HT1080 (cell line): ENCODE measurements around the gene APOBR. TPM values are rescaled to one million over a fixed set of nuclear protein-coding genes. Genes with fewer than 3 reads are reported as not detected.
"Not testable (repeated sequence)": the region's sequence is repeated elsewhere in the genome, so short reads cannot be mapped to it uniquely, and the experiment has no call there.

ENCODE experiments used
- DNase-seq: peaks from one replicate; pipeline ENCODE4 v3.0.0-alpha.2; 2015; ENCODE audit warnings: low read depth
- total RNA-seq: library from RNA; depleted of rRNA; stranded (reverse); fragments of >200 nt; shearing (Covaris generic); gene quantifications from 2 replicates; pipeline ENCODE4 v1.2.3, GENCODE V29; 2014

The APOBR gene
- total RNA-seq, 1 experiment from 2014 or later: 0.03 TPM

DNA sequence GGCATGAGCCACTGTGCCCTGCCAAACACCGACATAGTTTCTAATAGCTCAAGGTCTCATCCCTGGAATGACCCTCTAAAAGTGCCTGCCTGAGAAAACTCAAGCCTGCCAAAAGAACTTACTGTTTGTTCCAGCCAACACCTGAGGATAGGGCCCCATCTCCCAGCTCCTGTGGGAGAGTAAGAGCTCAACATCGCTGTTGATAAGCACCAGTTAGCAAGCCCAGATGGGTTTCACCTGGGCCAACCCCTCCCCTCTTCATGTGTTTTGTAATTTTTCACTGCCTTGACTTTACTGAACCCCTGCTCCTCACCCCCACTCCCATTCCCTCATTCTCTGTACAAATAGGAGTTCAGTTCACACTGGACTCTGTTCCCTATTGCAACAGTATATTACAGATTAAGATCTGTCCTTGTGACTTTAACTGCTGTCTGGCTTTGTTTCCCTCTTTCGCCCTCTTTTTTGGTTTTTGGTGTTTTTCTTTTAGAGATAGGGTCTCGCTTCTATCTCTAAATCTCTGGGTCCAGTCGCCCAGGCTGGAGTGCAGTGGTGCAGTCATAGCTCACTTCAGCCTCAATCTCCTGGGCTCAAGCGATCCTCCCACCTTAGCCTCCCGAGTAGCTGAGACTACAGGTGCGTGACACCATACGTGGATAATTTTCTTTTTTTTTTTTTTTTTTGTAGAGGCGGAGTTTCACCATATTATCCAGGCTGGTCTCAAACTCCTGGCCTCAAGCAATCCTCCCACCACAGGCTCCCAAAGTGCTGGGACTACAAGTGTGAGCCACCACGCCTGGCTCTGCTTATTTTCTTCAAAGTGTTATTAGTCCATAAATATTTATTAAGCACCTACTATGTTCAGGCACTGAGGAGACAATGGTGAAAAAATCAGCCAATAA, 32.0 kb downstream of the APOBR start:
- DNase-seq: no peak

DNA sequence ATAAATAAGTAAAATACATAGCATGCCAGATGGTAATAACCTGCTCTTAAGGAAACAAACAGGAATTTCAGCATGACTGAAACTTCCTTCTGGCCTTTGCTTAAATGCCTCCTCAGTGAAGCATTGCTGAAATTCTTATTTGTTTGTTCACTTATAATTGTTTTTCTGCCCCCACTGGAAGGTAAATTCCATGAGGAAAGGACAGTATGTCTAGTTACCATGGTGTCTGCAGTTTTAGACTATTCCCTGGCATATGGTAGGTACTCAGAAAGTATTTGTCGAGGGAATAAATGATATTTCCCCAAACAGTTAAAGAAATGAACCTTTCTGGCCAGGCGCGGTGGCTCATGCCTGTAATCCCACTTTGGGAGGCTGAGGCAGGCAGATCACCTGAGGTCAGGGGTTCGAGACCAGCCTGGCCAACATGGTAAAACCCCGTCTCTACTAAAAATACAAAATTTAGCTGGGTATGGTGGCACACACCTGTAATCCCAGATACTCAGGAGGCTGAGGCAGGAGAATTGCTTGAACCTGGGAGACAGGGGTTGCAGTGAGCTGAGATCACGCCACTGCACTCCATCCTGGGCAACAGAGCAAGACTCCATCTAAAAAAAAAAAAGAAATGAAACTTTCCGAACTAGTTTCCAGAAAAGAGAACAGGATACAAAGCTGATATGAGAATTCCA, 32.8 kb downstream of the APOBR start:
- DNase-seq: not testable (repeated sequence)

DNA sequence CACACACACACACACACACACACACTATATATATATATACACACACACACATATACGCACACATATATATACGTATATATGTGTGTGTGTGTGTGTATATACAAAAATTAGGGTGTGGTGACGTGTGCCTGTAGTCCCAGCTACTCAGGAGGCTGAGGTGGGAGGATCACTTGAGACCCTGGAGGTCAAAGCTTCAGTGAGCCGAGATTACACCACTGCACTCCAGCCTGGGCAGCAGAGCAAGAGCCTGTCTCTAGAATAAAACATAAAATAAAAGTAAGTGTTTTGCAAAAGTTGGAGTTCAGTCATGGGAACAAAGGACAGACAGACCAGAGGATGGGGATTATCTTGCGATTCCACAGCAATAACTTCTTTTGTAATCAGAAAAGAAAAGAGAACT, 33.5 kb downstream of the APOBR start:
- no peak for DNase-seq

DNA sequence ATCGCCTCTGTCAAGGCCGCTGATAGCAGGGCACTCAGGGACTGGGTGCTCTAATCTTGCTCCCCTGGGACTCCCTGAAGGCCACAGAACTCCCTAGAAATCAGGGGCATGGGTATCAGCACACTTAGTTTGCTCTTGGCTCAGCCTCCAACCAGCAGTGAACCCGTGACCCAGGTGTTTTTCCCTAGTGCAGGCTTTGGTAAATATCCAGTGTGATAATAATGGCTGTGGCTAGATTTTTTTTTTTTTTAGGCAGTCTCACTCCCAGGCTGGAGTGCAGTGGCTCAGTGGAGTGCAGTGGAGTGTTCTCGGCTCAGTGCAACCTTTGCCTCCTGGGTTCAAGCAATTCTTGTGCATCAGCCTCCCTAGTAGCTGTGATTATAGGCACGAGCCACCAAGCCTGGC, 34.0 kb downstream of the APOBR start:
- DNase-seq: no peak

DNA sequence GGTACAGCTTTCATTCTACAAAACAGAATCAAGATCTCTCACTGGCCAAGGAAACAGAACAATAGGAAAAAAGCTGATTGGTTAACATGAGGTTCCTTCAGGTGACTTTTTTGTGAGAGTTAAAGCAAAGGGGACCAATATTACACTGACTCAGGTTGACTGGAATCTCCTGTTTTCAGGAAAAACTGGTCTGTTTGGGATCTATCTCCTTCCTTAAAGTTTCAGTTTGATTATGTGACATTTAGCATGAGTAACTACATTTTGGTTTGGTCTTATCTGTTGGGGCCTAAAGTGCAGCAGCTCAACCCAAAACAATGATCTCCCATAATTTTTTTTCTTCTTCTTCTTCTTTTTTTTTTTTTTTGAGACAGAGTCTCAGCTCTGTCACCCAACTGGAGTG, 34.7 kb downstream of the APOBR start:
- DNase-seq: no peak

DNA sequence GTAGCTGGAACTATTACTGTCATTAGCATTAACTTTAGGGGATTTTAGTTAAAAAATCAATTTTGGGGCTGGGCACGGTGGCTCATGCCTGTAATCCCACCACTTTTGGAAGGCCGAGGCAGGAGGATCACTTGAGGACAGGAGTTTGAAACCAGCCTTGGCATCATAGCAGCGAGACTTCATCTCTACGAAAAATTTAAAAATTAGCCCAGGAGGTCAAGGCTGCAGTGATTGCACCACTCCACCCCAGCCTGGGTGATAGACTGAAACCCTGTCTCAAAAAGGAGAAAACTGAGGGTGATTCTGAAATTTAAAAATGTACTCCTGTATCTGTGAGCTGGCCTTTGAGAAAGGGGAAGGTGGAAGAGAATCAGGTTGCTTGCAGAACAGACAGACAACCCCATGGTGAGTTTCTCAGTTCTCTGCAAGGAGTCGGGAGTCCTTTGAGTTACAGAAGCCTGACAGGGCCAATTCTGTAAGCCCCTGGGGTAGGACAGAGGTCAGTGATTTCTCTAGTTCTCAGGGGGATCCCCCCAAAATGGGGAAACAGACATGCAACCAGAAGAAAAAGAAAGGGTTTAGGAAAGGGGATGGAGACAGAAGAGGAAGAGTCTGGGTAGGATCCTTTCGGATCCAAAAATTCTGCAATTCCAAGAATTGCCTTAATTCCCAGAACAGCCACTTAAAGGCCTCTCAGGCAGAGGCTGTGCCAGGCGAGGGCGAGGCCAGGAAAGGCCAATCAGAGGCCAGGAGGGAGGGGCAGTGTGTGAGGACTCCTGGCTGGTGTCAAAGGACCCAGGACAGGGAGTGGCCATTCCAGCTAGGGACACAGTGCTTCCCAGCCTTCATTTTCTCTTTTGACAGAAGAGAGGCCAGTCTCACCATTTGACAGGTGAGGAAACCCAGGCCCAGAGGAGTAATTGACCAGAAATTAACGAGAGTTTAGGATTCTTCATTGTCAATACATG, 37.6 kb downstream of the APOBR start:
- DNase-seq: no peak

DNA sequence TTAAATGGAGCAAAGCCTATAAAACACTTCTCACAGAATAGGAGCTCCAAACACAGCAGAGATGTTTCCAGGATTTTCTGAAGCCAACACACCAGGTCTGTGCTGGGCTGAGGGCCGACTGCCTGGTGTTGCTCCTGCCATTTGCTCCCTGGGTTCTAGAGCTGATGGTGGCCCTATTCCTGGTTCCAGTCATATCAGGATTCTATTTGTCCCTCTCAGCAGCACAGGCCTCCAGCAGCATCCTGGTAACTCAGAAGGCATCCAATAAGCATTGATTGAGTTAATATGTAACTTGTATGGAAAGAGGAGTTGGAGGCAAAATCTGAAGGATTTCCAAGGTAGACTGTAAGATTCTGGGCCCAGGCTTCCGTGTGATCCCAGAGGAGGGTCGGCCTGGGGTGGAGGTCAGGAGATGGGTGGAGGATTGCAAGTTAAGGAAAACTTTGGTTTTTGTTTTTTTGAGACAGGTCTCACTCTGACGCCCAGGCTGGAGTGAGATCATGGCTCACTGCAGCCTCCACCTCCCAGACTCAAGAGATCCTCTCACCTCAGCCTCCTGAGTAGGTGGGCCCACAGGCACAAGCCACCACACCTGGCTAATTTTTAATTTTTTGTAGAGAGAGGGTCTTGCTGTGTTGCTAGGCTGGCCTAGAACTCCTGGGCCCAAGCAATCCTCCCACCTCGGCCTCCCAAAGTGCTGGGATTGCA, 38.7 kb downstream of the APOBR start:
- DNase-seq: no peak

DNA sequence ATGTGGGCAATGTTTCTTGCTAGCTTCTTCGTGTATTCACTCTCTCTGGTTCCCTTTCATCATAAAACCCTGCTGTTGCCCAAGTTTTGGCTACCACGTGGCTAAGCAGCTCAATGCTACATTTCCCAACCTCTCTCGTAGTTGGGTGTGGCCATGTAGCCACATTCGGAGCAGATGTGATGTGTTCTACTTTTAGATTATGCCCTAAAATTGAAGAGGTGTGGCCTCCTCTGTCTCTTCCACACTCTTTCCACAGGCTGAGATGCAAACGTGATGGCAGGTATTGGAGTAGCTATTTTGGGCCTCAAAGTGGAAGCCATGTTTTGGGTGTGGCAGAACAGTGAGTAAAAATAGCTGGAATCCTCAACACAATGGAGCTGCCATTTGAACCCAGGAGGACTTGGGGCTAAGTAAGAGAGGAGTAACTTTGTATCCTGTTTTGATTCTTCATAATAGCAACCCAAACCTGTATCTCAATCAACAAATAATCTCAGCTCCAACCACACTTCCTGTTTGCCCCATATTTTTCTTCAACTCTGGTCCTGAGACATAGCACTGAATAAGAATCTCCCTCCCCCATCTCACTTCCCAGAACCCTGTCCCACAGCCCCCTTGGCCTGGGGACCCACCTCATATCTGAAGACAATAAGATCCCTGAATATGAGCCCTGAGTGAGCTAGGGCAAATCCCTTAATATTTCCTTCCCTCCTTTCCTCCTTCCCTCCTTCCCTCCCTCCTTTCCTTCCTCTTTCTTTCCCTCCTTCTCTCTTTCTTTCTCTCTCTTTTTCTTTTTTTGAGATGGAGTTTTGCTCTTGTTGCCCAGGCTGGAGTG, 40.3 kb downstream of the APOBR start:
- DNase-seq: no peak

DNA sequence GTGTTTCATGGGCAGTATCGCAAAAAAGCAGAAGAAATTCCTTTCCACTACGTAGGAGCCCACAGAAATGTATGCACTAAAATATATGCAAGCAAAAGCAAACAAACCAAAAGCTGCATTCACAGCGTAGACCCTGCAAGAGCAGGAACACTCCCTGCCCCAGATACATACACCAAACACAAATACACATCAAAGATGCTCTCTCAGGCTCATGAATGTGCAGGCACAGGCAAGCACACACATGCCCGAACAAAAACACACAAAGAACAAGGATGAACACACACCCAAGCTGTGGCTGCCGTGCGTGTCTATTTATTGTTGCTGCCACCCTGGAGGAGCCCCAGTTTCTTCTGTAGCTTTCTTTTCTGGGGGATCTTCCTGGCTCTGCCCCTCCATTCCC, 42.6 kb downstream of the APOBR start:
- no peak for DNase-seq

DNA sequence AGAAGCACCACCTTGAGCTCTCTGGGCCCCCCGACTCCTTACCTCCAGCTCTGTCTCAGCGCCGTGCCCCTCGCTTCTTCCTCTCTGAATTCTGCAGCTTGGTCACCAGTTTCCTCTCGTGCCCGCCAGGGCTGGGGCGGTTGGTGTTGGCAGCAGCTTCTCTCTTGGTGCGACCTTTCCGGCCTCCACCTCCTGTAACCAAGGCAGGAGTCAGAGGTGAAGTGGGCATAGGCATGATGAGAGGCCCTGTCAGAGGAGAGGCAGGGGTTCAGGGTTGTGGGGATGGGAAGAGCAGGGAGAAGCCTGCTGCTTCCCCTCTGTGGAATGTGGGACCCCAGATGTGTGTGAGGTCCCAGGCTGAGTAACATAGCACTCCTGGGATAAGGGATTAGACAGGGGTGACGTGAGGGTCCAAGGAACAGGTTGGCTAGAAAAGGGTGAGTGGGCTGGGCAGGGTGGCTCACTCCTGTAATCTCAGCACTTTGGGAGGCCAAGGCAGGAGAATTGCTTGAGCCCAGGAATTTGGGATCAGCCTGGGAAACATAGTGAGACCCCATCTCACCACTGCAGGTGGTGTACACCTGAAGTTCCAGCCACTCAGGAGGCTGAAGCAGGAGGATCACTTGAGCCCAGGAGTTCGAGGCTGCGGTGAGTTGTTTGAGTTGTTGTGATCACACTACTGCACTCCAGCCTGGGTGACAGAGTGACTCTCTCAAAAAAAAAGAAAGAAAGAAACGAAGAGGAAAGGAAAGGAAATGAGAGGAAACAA, 43.7 kb downstream of the APOBR start:
- no peak for DNase-seq

DNA sequence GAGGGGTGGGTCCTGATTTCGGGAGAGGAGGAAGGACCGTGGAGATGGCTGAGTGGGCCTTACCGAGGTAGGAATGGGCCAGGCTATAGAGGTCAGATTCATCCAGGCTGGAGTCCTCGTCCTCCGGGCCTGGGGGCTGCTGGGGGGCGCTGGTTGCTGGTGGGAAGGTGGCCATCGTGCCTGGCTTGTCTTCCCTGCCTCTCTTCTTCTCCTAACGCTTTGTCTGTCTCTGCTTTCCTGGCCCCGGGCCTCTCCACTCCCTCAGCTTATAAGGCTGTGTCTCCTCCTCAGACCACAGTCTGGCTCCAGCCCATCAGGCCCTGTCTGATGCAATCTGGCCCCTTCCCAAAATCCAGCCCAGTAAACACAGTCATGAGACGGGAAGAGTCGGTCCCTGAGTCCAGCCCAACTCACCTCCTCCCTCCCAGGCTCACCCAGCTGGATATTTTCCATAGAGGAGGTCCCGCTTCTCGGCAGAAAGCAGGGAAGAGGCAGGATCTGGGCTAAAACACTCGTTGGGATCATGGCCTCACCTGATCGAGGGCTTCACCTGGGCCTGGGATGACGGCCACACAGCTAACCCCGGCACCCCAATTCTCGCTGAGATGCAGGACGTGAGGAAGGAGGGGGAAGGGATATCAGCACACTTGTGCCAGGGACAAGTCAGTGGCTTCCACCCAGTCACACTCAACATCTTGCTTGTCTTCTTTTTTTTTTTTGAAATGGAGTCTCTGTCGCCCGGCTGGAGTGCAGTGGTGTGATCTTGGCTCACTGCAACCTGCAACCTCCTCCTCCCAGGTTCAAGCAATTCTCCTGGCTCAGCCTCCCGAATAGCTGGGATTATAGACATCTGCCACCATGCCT, 44.5 kb downstream of the APOBR start, which contains the start of gene NUPR1:
Gene NUPR1, minus strand, starts transcription at position 242 of the 864 bp plus-strand sequence. Its CDS starts 67 bp downstream, at position 175.
- DNase-seq: peak; percentile 67

DNA sequence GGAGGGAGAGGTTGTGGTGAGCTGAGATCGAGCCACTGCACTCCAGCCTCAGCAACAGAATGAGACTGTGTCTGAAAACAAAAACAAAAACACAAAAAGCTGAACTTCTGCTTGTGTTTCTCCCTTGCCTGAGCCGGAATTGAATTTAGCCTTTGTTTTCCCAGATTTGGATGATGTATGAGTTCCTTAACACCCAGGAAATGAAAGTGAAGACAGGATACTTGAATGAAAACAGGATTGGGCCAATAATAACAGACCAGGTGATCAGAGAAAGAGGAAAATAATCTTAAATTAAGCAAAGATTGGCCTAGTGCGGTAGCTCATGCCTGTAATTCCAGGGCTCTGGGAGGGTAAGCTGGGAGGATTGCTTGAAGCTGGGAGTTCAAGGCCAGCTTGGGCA, 45.9 kb downstream of the APOBR start:
- DNase-seq: no peak

DNA sequence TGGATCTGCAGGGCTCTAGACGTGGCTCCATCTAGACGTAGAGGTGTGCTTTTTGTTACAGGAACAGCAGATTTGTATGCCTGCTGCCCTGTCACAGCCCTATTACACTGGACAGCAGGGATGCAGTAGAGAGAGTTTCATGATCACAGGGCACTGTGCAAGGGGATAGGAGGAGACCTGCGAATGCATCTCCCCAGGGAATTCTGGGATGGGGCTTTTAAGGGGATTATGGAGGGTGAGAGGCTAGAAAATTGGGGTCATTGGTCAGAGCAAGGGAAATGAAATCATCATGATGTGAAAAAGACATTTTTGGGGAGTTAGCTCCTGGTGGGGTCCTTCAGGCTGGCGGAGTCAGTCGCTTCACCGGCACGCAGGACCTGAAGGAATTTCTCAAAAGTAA, 48.2 kb downstream of the APOBR start:
- no peak for DNase-seq

DNA sequence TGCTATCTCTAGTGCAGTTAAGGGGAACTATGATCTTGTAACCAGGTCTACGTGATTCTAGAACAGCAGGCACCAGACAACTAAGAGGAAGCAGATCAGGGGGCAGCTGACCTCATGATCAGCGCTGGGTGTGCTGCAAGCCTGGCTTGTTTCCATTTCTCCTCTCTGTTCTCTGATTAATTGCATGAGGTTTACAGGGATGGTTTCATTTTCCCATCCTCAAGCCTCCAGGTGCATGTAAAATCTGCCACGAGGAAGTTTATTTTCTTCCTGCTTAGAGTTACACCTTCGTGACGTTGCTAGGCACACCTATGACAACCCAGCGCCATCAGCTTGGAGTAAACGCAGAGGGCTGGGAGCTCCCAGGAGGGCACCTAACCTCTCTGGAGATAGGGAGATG, 48.6 kb downstream of the APOBR start:
- no peak for DNase-seq

DNA sequence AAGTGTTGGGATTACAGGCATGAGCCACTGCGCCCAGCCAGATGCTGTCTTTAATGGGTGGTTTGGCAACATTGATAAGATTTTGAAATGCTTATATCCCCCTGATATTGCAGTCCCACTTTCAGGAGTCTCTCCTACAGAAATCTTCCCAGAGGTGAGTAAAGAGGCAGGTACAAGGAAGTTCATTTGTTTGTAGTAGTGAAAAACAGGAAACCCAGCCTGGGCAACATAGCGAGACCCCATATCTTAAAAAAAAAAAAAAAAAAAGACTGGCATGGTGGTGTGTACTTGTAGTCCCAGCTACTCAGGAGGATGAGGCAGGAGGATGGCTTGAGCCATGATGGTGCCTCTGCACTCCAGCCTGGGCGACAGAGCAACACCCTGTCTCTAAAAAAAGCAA, 50.6 kb downstream of the APOBR start:
- no peak for DNase-seq

DNA sequence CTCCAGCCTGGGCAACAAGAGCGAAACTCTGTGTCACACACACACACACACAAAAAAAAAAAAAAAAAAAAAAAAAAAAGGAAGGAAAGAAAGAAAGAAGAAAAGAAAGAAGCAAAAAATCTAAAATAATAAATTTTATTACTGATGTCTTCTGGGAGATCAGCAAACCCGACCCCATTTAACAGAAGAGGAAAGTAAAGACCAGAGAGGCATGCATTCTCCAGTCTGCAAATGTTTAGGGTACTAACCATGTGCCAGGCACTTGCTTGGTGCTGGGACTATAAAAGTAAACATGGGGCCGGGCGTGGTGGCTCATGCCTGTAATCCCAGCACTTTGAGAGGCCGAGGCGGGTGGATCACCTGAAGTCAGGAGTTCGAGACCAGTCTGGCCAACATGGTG, 51.5 kb downstream of the APOBR start:
- not testable (repeated sequence) for DNase-seq

DNA sequence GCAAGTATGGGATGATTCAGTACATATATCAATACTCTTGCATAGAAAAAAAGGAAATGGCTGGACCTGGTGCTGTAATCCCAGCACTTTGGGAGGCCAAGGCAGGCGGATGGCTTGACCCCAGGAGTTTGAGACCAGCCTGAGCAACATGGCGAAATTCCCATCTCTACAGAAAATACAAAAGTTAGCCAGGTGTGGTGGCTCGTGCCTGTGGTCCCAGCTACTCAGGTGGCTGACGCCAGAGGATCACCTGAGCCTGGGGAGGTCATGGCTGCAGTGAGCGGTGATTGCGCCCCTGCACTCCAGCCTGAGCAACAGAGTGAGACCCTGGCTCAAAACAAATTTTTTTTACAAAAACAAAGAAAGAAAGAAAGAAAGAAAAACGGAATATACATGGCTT, 52.2 kb downstream of the APOBR start:
- no peak for DNase-seq

DNA sequence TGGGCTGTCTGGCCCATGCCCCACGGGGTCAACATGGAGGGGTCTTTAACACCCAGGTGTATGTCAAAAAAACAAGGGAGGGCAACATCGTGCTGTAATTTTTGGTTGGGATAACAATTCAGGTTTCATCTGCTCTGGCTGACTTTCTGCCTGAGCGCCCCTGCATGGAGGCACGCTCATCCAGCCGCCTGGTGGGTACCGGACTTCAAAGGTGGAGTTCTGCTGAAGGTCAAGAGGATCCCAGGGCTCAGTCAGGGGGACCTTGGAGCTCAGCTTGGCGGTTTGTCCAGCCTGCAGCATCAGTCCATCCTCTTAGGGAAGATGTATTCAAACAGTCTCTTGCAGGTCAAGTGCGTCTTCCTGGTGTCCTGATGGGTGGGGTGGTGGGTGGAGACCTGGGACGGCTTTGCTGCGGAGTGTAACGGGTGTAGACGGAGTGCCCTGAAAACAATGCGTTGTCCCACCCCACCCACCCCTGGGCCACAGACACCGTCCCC, 53.9 kb downstream of the APOBR start:
- no peak for DNase-seq
